IPS DF 19.7 (cell line): Measurements from ENCODE around the gene TENT4A.

Experiments
- DNase-seq: peaks from one replicate; pipeline ENCODE4 v3.0.0-alpha.2; 2013; ENCODE audit warnings: low read depth, low spot score

Gene TENT4A

DNA sequence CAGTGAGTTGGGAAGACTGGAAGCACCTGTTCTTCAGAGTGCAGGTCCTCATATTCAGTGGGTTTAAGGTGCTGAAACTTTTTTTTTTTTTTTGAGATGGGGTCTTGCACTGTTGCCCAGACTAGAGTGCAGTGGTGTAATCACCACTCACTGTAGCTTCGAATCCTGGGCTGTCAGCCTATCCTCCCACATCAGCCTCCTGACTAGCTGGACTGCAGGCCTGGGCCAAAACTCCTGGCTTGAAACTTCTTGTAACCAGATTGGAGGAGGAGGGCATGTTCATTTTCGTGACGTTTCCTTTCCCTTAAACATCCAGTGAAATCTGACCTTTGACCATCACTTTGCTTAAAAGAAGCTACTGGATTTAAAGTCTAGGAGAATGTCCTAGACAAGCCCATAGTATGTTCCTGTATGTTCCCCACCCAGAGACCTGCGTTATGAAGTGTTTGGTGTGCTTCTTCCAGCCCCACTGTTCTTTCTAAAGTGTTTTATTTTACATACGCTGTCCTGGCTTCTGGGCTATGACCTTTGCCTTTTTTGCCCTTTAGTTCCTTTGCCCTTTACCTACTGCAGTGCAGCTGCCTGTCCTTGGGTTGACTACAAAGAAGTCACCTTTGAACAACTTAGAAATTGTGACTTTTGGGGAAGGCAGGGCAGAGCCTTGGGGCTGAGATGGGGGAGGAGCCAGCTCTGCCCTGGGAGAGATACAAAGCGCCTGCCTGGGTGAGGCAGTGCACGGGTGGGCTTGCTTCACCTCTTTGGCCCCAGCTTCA is 18.4 kb downstream of the TENT4A start:
- no peak for DNase-seq

DNA sequence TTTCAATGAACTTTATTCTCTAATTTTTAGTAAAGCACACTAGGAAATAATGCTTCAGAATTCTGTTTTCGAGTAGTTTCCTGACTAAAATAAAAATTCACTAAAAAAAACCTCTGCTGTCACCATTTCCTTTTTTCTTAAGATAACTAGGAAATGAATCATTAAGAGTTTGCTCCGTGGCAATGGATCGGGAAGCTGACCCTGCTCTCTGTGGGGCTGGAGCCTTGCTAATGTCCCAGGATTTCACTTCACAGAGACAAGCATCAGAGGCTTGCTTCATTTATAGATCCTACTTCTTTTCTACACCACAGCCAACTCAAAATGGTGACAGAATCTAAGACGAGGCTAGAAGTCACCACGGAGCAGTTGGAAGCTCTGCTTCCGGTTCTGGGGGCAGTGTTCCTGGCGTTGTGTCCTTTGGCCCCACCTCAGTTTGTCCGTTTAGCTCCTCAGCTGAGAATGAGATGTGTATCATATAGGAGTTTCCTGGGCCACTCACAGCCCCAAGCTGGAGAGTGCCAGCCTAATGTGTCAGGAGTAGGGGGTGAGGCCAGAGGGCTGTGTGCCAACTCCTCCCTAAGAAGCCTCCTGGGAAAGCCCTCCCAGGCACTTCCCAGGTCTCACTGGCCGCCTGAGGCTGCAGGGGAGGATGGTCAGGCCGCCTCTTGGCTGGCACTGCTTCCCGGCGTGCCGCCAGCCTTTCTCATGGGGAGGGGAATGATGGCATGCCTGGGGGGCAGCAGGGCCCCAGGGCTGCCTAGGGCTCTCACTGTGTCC is 19.6 kb downstream of the TENT4A start:
- no peak for DNase-seq

DNA sequence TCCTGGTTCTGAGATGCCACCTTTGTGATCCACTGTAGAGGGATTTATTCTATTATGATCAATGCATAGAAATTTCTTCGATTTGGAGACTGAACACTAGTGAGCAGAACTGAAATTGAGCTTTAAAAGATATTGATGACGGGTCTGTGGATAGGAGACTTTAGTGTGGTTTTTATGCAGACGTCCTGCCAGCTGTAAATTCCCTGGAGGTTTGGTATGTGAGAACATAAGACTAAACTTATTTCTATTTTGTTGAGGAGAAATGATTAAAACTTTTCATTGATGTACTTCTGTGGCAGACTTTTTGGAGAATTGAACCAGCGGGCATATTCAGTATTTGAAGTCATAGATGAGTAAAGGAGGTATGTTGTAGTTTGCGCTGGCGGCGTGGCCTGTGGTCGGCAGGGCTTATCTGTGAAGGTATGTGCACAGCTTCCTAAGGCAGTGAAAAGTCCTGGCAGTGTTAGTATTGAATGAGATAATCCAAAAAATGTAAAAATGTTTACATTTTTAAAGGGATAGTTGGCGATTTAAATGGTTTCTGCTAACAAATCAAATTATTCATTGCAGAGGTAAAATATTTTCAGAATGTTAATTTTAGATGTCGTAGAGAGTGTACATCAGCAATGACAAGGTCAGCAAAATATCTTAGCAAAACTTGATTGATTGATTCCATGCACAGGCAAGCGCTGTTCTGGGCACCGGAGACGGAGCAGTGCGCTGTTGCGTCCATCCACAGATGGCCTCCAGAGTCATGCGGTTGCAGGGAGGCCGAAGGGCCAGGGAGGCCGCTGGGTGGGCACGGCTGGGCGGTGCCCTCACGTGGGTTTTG is 20.4 kb downstream of the TENT4A start:
- DNase-seq, result no peak

- DNase-seq, result no peak
These were observed 21.0 kb downstream of the TENT4A start for GRCh38 chr5:6734243-6734700.

DNA sequence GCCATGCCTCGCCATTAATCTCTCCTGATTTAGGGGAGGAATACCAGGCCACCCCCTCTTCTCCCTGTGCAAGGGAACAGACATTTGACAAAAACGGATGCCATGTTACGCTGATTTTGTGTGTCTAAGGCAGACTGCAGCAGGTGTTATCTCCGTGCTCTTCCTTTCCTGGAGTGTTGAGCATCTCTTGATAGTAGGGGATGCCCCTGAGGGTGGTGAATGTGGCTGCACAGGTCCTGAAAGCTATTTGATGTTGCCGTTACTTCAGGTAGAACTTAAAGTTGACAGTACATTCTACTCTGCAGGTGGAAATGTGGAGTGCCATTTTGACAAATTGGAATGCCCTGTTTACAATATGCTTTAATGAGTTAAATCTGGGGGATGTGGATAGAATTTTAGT is 21.5 kb downstream of the TENT4A start:
- DNase-seq, result no peak

DNA sequence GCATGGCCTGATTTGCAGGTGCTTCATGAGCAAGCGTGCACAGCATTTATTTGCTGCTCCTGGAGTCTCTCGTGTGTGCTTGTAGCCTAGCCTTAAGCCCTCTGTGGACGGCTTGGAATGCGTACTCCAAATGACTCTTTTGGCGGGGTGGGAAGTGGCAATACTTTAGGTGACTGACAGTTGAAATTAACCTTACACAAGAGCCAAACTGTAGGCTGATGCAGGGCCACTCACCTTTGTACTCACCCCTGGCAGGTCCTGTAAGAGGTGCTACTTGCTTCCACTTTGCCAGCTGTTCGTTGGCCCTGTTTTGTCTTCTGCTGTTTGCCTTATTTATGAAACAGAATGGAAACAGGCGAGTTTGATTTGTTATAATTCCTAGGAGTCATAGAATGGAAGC is 22.9 kb downstream of the TENT4A start:
- DNase-seq, result no peak

GRCh38 chr5:6736524-6737042 is 23.4 kb downstream of the TENT4A start:
- DNase-seq, result no peak

DNA sequence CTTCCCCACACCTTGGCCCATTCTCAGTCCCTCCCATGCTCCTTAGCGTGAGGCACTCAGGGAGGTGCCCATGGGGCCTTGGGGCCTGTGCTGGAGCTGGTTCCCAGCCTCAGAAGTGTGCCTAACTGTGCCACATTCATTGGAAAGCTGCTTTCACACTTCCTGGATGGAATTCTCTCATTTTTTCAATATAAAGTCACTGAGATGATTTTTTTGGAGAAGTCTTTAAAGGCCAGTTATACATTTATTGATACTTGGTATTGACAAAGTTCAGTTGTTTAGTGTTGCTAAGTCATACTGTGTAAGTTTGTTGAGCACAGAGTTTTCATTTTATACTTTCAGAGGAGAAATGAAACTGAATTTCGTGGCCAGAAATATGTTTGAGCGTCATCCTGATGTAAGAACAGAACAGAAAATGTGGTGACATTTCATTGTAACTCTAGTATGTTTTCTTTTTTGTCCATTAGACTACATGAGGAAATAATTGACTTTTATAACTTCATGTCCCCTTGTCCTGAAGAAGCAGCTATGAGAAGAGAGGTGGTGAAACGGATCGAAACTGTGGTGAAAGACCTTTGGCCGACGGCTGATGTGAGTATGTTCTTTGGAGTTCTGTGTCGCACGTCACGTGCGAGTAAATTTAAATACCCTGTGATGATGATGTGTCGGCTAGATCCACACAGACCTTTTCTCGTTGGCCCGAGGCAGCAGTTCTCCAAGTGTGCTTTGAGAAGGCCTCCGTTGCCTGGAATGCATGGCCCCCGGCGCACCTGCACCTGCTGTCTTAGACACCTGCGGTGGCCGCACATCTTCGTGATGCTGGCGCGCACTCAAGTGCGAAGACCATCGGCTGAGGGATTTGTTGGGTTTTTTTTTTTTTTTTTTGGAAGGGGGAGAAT is 24.1 kb downstream of the TENT4A start:
- DNase-seq, result no peak

DNA sequence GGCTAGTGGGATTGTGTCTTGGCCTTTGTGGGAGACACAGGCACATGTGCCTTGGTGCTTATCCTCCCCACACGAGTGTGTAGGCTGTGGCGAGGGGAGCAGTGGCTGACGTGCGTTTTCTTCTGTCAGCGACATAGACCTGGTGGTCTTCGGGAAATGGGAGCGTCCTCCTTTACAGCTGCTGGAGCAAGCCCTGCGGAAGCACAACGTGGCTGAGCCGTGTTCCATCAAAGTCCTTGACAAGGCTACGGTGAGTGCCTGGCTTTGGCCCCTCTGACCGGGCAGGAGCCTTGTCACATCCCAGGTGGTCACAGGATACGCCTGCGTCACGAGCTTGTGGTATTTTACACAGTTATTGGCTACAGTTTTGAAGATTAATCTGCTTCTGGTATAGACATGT is 26.4 kb downstream of the TENT4A start:
- no peak for DNase-seq

GRCh38 chr5:6740586-6741150 is 27.4 kb downstream of the TENT4A start:
- no peak for DNase-seq

GRCh38 chr5:6742081-6742758 is 29.0 kb downstream of the TENT4A start:
- DNase-seq, result no peak

- DNase-seq, result no peak
These were observed 29.9 kb downstream of the TENT4A start for GRCh38 chr5:6743161-6743560.

- no peak for DNase-seq
These were observed 31.8 kb downstream of the TENT4A start for GRCh38 chr5:6744841-6745705.

- no peak for DNase-seq
These were observed 32.5 kb downstream of the TENT4A start for GRCh38 chr5:6745706-6746222.

GRCh38 chr5:6746244-6746643 is 33.0 kb downstream of the TENT4A start:
- DNase-seq, result no peak

DNA sequence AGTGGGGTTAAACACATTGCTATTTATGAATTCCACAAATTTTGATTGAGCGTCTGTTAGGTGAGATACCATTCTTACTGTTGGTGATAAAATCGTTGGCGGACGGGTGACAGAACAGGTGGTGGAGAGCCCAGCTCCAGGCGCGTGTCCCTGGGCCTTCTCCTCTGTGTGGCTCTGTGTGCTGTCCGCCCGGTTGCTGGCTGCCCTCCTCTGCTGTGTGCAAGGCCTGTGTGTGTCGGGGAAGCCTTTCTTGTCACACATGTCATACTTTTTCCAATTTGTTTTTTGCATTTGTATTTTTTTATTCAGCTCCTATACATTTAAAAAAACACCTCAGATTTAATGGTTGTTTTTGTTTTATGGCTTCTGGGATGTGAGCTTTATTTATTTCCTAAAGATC is 33.9 kb downstream of the TENT4A start:
- DNase-seq, result no peak

GRCh38 chr5:6748142-6748541 is 34.9 kb downstream of the TENT4A start:
- DNase-seq, result no peak

- DNase-seq, result no peak
These were observed 35.9 kb downstream of the TENT4A start for GRCh38 chr5:6749026-6749716.
